Endothelial cell of umbilical vein (primary cell): ENCODE data around the gene COQ2.

Experiments
- CTCF ChIP-seq, 2 donors: IDR thresholded peaks; 1 replicate in 1 of 2; 2 replicates in 1 of 2; pipeline ENCODE4 v1.5.1; 2011; ENCODE audit warnings: low read length in 2 of 2, mild to moderate bottlenecking in 2 of 2, moderate library complexity in 2 of 2, control low read depth in 1 of 2, inconsistent platforms in 1 of 2, low read depth in 1 of 2; ENCODE audit not compliant: insufficient read depth in 1 of 2; ENCODE audit errors: extremely low read depth in 1 of 2
- EZH2 ChIP-seq: IDR thresholded peaks from 2 replicates; pipeline ENCODE4 v1.6.1; 2012; ENCODE audit warnings: borderline replicate concordance, low read depth, mild to moderate bottlenecking, moderate library complexity, low read length, inconsistent platforms; ENCODE audit not compliant: severe bottlenecking
- GATA2 ChIP-seq: IDR thresholded peaks from 2 replicates; pipeline ENCODE4 v1.7.0; 2011; ENCODE audit warnings: low read depth, mild to moderate bottlenecking, moderate library complexity, mixed read lengths, low read length; ENCODE audit not compliant: insufficient read length, insufficient read depth
- MYC ChIP-seq: IDR thresholded peaks from one replicate; pipeline ENCODE4 v1.6.1; 2011; ENCODE audit warnings: mild to moderate bottlenecking, low read depth, low read length
- POLR2A ChIP-seq: IDR thresholded peaks from 2 replicates; pipeline ENCODE4 v1.6.1; 2012; ENCODE audit warnings: low read depth, mild to moderate bottlenecking, control low read depth, low read length

- no peak for TF ChIP-seq CTCF (IDR thresholded peaks at IDR 0.05; ENCODE audit: extremely low read depth in 1 of 2, insufficient read depth in 1 of 2, low read depth in 1 of 2, low read length in 2 of 2)
- no peak for TF ChIP-seq POLR2A
- no peak for TF ChIP-seq GATA2
- TF ChIP-seq EZH2, result no peak
- no peak for TF ChIP-seq MYC
Measured at GRCh38 chr4:83232082-83232481, 52.5 kb downstream of the COQ2 start.
